GM21717 (cell line): ENCODE measurements around the gene PEAR1.

ENCODE experiments used
- ATAC-seq: cut with Tn5 transposase; IDR thresholded peaks from one replicate; pipeline ENCODE4 v1.9.1; 2021; ENCODE audit warnings: mild to moderate bottlenecking, moderate library complexity; ENCODE audit not compliant: unreplicated experiment

PEAR1 gene

GRCh38 chr1:156859523-156860112 lies 33.9 kb upstream of the PEAR1 start:
- ATAC-seq: no peak

GRCh38 chr1:156860113-156860627 lies 33.3 kb upstream of the PEAR1 start:
- no peak for ATAC-seq

- ATAC-seq: no peak
Observed at GRCh38 chr1:156860628-156861423, 32.7 kb upstream of the PEAR1 start, which contains the start of gene NTRK1. NTRK1 (plus strand) TSS chr1:156860865; CDS start chr1:156860935, 70 bp downstream.

- no peak for ATAC-seq
Observed at GRCh38 chr1:156862584-156862983, 30.9 kb upstream of the PEAR1 start.

GRCh38 chr1:156862997-156863599 lies 30.4 kb upstream of the PEAR1 start:
- no peak for ATAC-seq

- ATAC-seq: no peak
Observed at GRCh38 chr1:156863631-156864030, 29.9 kb upstream of the PEAR1 start.

GRCh38 chr1:156864796-156865195 lies 28.7 kb upstream of the PEAR1 start:
- ATAC-seq: no peak

GRCh38 chr1:156865258-156865657 lies 28.3 kb upstream of the PEAR1 start:
- ATAC-seq: no peak

- no peak for ATAC-seq
Observed at GRCh38 chr1:156865865-156866248, 27.7 kb upstream of the PEAR1 start.

GRCh38 chr1:156866249-156866909 lies 27.1 kb upstream of the PEAR1 start:
- no peak for ATAC-seq

- no peak for ATAC-seq
Observed at GRCh38 chr1:156868341-156868740, 25.2 kb upstream of the PEAR1 start.

GRCh38 chr1:156869455-156869854 lies 24.1 kb upstream of the PEAR1 start:
- ATAC-seq: no peak

- ATAC-seq: no peak
Observed at GRCh38 chr1:156873659-156874058, 19.9 kb upstream of the PEAR1 start.

GRCh38 chr1:156874142-156874541 lies 19.4 kb upstream of the PEAR1 start:
- no peak for ATAC-seq

GRCh38 chr1:156874572-156875340 lies 18.8 kb upstream of the PEAR1 start:
- no peak for ATAC-seq

GRCh38 chr1:156875341-156875615 lies 18.2 kb upstream of the PEAR1 start:
- no peak for ATAC-seq

- no peak for ATAC-seq
Observed at GRCh38 chr1:156876281-156876680, 17.2 kb upstream of the PEAR1 start.

GRCh38 chr1:156877433-156878170 lies 15.9 kb upstream of the PEAR1 start:
- ATAC-seq: no peak

- no peak for ATAC-seq
Observed at GRCh38 chr1:156879876-156880275, 13.6 kb upstream of the PEAR1 start.

GRCh38 chr1:156880473-156880872 lies 13.0 kb upstream of the PEAR1 start:
- no peak for ATAC-seq
